ENCODE results near the gene LNP1.

LNP1 gene

GRCh38 chr3:100400419-100400779 lies 940 bp upstream of the LNP1 start:
- peak; percentile 69 for DNase-seq

GRCh38 chr3:100401674-100402041 lies 319 bp downstream of the LNP1 start:
- peak; percentile 57 for DNase-seq

DNA sequence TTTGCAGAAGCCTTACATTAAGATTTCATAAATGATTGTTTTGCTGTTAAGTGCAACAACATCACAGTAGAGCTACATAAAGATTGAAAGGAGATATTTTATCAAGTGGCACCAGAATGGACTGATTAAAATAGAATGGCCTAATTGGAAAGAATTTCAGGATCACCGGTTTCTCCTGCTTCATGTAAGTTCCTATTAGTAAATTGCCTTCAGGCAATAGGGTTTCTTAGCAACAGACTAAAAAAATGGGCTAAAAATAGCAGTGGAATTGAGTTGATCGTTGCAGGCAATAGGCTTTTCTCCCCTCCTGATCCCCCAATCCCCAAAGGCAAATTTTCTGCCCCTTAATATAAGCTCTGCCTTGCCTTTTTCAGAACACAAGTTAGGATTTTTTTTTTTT lies 917 bp downstream of the LNP1 start:
- peak; percentile 10 for DNase-seq

DNA sequence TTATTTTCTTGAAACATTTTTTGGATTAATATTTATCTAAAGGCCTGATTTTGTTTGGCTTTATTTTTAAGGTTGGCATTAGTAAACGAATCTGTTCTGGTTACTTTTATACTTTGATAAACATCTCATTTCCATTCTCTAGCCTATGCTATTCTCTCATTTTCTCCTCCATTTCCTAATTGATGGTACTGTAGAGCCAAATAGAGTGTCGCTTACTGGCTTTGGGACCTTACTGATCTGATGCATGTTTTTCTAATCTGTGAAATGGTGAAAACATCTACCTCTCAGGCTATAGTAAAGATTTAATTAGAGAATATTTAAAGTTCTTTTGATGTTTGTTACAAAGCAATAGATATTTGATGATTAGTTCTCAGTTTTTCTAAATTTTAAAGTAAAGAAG lies 1.6 kb downstream of the LNP1 start:
- no peak for DNase-seq

DNA sequence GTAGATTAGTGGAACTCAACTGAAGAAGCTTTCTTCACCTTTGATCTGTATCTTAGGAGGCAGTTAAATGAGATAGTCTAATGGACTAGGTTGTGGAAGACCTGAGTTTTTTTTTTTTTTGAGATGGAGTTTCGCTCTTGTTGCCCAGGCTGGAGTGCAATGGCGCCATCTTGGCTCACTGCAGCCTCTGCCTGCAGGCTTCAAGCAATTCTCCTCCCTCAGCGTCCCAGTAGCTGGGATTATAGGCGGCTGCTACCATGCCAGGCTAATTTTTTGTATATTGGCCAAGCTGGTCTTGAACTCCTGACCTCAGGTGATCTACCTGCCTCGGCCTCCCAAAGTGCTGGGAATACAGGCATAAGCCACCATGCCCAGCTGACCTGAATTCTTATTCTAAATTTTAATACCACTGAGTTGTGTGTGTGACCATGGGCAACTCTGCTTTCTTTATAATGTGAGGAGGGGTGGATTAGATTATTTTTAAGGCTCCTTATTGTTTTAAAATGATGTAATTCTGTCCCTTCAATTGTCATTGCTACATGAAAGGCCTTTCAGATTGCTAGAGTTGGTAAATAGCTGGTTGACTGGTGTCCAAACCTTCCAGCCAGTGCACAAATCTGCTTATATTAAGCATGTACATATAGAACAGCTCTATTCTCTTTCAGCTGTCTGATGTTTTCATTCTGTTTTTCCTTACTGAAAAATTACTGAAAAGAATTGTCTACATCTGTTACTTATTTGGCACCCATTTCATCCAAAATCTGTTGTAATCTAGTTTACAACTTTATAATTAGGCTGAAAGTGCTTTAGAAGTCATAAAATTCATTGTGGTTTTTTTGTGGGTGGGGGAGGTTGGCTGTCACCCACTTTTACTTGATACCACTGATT lies 2.3 kb downstream of the LNP1 start:
- DNase-seq = peak; percentile 22

GRCh38 chr3:100404250-100404548 lies 2.9 kb downstream of the LNP1 start:
- no peak for DNase-seq

- no peak for DNase-seq
These were observed 5.8 kb downstream of the LNP1 start for GRCh38 chr3:100407164-100407563.

- DNase-seq = no peak
These were observed 6.7 kb downstream of the LNP1 start for GRCh38 chr3:100407977-100408532.

DNA sequence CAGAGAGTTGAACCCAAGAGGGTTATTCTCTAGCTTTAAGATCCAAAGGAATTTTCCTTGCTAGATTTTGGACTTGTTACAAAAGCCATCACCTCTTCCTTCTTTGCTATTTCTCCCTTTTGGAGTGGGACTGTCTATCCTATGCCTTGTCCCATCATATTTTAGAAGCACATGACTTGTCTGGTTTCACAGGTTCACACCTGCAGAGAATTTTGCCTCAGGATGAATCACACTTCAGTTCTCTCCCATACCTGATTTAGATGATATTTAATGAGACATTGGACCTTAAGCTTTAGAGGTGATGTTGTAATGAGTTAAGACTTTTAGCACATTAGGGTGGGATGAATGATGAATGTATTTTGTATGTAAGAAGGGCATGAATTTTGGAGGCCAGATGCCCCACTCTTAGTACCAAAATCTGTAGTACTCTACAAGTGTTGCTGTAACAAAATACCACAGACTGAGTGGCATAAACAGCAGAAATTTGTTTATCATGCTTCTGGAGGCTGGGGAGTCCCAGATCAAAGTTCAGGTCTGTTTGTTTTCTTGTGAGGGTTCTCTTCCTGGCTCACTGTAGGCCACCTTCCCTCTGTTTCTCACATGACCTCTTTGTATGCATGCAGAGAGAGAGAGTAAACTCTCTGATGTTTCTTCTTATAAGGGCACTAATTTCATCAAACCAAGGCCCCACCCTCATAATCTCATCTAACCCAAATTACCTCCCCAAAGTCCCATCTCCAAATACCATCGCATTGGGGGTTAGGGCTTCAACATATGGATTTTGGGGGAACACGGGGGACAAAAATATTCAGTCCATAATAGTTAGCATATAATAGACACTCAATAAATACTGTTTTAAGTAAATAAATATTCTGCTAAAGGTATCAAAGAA lies 10.0 kb downstream of the LNP1 start:
- no peak for DNase-seq

GRCh38 chr3:100412912-100413590 lies 11.7 kb downstream of the LNP1 start:
- DNase-seq = no peak

- no peak for DNase-seq
These were observed 12.3 kb downstream of the LNP1 start for GRCh38 chr3:100413613-100414012.

GRCh38 chr3:100416176-100416575 lies 14.8 kb downstream of the LNP1 start:
- DNase-seq = no peak

GRCh38 chr3:100416863-100417262 lies 15.5 kb downstream of the LNP1 start:
- no peak for DNase-seq

DNA sequence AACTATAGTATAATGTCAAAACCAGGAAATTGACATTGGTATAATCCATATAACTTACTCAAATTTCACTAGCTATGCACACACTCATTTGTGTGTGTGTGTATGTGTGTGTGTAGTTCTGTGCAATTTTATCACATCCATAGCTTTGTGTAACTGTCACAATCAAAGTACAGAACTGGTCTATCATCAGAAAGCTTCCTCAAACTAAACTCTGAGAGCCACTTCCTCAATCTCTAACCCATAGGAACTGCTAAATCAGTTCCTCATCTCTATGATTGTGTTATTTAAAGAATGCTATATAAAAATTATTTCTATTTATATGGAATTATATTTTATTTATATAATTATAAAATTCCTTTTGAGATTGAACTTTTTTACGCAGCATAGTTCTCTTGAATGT lies 18.1 kb downstream of the LNP1 start:
- no peak for DNase-seq

- DNase-seq = no peak
These were observed 19.5 kb downstream of the LNP1 start for GRCh38 chr3:100420885-100421284.

DNA sequence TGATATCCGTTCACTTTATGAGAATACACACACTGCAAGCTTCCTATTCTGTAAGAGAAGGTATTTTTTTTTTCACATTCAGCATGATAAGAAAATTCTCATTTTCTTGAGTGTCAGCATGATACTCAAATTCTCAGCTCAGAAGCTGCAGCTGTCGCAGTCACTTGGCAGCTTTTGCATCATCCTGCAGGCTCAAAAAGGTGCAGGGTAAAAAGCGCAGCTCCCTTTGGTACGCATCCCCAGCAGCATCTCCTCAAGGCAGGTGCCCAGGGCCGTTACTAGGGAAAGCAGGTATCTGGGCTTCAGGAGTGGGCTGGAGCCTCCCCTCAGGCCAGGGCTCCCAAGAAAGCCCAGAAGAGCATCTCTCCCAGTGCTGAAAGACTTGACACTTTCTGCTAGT lies 22.3 kb downstream of the LNP1 start:
- no peak for DNase-seq

DNA sequence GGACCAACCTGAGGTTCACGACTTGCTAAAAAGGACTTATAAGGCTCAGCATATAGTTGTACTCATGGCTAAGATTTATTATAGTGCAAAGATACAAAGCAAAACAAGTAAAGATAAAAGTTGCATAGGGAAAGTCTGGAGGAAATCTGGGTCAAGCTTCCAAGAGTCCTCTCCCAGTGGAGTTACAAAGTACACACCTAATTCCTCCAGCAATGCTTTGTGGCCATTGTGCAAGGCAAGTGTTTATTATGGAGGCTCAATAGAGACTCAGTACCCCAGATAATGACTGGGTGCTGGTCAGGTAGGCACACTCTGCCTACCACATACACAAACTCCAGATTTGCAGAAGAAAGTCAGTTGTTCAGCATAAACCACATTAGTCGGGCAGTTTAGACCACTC lies 22.9 kb downstream of the LNP1 start:
- DNase-seq = no peak

DNA sequence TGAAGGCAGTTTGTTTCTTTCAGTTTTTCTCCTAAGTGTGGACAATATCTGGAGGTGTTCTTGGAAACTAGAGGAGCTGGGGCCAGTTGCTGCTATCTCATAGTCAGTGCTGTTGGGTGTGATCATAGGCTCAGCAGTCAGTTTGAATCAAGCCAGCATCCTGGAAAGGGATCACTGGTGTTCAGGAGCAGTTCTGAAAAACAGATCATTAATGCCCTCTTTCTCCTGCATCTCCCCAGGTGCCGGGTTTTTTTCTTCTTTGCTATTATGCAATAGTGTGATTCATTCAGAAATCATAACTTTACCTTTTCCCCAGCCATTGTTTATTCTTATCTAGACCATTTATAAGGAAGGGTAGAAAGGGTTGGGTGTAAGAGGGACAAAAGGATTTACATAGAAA lies 24.0 kb downstream of the LNP1 start:
- DNase-seq = no peak

GRCh38 chr3:100426067-100426682 lies 24.8 kb downstream of the LNP1 start:
- DNase-seq = no peak

DNA sequence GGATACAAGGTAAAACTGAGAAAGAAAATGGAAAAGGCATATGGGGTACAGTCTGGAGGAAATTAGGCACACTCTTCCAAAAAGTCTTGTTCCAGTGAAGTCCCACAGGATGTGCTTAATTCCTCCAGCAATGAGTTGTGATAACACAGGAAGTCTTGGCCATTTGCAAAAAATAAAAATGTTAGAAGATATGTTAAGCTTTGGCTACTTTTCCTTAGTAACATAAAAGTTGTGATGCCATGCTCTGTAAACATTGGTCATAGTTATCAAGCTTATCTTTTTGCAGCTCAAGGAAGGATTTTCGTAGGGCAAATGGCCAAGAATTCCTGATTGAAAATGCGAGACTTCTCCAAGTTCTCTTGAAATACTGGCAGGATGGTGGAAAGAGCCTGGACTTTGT lies 26.4 kb downstream of the LNP1 start:
- no peak for DNase-seq

DNA sequence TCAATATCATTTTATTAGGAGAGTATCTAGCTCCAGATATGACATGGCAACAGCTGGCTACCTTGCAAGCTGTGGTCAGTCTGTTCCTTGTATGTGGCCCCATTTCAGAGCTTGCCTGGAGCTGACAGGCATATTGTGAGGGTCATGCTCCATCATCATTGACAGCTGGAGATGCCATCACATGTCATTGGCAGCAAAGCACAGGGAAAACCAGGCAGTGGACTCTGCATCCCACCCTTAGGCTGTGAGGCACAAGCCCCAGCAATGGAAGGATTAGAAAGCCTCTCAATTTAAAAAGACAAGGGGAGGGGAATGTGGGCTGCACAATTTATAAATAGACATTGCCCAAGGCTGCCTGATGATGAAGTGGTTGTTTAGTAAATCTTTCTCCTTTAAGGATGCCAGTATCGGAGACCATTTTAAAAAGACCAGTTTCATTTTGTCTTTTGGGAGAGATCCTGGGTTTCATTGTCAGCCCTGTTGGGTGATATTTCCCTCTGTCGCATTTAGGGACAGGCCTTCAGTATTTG lies 27.9 kb downstream of the LNP1 start:
- no peak for DNase-seq

GRCh38 chr3:100436951-100437350 lies 35.6 kb downstream of the LNP1 start:
- DNase-seq = no peak

Data from activated CD4-positive, alpha-beta T cell treated with anti-CD3 and anti-CD28 coated beads, Interleukin-10, Interleukin-2, amounts not matched to agents 100 ng/mL and 50 ng/mL, durations not matched to agents 16 hours and 8 hours (primary cell).